NCI-H1417 (cell line): ENCODE measurements around the gene PEAK3.

Experiments used
- DNase-seq, 3 experiments: peaks; one replicate each; lab custom pipeline; 2025; lab: John Stamatoyannopoulos, UW

Gene PEAK3

DNA sequence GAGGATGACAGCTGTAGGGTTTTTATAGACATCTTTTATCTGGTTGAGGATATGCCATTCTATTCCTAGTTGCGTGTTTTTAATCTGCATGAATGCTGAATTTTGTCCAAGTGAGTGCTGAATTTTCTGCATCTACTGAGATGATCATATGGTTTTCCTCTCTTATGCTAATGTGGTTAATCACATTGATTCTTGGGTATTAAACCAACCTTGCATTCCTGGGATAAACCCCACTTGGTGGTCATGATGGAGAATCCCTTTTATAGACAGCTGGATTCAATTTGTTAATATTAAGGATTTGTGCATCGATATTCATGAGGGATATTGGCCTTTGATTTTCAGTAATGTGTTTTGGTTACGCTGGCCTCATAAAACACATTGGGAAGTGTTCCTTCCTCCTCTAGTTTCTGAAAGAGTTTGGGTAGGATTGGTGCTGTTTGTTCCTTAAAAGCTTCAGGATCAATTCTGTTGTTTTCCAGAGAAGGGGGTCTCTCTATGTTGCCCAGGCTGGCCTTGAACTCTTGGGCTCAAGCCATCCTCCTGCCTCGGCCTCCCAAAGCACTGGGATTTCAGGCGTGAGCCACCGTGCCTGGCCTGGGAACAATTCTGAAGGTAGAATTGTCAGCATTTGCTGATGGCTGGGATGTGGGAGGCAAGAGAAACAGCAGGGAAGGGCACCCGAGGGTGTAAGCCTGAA lies 33.3 kb upstream of the PEAK3 start:
- no peak for DNase-seq

- DNase-seq, result peak in 2 of 3 experiments; percentile 69 to 81
These were observed 31.0 kb upstream of the PEAK3 start for GRCh38 chr19:2312820-2313501.

GRCh38 chr19:2311093-2311492 lies 29.1 kb upstream of the PEAK3 start:
- DNase-seq, result no peak

GRCh38 chr19:2309734-2310362 lies 27.9 kb upstream of the PEAK3 start:
- peak in 2 of 3 experiments; percentile 24 to 67 for DNase-seq

- DNase-seq, result peak; percentile 44 to 70 (median 63)
These were observed 26.2 kb upstream of the PEAK3 start, which contains the start of gene LINGO3 for GRCh38 chr19:2308114-2308556. Gene LINGO3, minus strand, starts transcription at chr19:2308154. Its CDS starts 16,378 bp downstream, at chr19:2291776.

DNA sequence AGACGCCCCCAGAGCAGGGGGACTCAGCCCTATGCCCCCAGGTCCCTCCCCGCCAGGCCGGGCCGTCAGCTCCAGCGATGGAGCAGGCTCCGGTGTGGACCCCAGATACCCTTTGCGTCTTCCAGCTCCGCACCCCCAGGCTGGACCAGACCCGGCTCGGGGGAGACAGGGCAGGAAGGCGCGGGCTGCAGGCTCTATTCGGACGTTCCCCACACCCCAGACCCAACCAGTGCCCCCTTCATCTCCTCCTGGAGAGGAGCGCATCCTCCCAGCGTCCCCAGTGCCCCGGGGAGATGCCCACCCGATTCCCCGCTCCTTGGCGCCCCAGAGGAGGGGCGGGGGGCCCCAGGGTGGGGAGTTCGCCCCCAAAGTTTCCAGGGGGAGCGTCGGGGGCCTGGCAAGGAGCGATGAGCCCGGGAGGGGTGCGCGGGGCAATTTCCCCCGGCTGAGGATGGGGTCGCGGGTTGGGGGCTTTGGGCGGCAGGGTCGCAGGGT lies 25.6 kb upstream of the PEAK3 start:
- DNase-seq, result no peak

- no peak for DNase-seq
These were observed 25.0 kb upstream of the PEAK3 start for GRCh38 chr19:2306971-2307370.

DNA sequence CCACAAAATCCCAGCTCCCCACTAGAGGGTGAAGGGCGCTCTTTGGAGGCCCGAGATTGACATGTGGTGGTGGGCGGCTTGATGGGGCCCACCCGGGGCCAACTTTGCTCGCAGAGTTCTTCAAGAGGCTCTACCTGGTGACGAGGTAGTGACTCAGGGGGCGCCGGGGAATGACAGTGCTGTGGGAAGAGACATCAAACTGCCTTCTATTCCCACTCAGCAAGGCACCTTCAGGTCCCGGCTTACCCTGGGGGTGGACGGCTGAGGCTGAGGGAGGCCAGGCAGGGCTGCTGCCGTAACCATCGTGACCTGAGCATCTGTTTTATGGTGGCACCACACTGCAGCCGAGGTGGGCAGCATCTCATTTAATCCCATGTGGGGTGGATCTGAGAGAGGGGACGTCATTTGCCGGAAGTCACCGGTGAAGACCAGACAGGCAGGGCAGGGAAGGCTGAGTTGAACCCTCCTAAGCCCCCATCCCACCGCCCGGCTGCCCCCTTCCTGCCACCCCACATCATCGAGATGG lies 24.4 kb upstream of the PEAK3 start:
- no peak for DNase-seq

DNA sequence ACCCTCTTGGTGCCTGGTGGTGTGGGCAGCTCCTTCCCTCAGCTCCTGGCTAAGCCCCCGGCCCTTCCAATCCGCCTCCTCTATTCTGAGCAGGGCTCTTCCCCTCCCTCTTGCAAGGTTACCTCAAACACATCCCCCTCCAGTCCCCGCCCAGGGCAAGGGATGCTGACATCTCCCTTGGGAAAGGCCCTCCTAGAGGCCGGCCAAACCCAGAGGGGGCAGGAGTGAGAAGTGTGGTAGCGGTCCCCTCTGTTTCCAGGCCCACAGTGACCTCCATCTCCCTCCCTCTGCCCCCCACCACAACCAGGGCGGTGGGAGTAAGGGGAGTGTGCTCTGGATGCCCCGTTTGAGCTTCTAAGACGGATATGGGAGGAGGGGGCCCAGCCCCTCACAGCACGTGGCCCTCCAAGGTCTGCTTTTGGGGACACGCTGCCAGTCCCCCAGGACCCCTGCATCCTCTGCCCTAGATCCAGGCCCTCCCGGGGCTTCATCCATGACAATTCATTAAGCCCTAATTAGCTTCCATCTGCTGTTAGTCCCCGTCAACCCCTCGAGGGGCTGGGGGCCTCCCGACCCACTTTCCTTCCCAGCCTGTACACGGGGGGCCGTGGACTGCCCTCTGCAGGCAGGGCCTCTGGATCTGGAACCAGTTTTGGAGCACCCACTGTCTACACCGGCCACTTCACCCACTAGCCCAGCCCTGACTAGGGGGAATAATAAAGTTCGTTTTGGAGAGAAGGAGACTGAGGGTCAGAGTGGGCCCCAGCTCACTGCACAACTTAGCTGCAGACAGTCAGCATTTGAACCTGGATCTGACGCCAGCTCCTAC lies 23.7 kb upstream of the PEAK3 start:
- no peak for DNase-seq

DNA sequence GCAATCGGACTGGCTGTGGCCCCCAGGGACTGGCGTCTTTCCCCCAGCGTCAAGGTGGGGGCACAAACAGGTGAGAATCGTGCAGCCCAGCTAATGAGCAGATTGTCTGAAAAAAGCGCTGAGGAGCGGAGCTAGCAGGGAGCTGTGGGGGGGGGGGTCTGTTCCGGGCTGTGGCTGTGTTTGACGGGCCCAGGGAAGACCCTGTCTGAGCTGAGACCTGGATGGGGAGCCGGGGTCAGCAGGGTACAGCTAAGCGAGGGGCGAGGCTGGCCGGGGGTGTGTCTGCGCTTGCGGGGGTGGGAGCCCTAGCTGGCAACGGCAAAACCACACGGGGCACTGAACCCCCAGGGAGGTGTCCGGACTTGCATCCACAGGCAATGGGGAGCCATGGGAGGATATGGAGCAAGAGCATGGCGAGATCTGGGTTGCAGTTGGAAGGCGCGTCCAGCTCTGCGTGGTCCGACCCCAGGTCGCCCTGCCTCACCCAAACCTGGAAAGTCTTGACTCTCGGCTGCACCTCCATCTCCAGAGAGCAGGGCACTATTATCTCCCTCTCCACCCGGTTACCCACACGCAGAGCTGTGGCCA lies 21.3 kb upstream of the PEAK3 start:
- DNase-seq, result no peak

DNA sequence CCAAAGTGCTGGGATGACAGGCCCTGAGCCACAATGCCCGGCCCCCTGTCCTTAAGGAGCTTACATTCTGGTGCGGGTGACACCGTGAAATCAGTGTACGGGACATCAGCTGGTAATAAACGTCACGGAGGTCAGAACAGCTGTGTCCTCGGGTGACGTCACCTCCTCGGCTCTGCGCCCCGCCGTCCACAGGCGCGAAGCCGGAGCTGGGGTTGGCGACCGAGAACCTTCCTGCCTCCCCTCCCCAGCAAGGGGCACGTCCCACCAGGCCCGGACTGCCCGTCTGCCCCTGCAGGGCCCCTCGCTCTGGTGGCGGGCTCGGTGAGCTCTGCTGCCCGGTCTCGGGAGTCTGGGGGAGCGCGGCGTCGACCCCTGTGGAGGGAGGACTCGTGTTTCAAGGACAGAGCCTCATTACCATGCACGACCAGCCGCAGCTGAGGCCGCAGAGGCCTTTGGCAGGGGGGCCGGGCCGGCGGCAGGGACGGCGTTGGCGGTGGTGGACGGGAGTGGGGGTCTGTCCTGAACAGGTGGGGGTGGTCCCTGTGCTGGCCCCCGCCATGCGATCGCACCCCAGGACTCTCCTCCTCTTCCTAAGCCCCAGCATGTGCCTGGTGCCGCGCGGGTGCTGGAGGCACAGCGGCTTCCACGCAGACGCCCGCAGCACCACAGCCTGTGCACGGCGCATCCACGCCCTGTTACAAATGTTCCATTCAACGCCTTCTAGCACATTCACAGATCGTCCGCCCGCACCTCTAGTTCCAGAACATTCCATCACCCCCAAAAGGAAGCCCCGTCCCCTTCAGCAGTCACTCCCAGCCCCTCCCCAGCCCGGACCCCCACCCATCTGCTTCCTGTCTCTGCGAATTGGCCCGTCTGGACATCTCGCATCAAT lies 20.6 kb upstream of the PEAK3 start:
- DNase-seq, result peak in 2 of 3 experiments; percentile 57 to 72

- no peak for DNase-seq
These were observed 18.6 kb upstream of the PEAK3 start for GRCh38 chr19:2300533-2300932.

DNA sequence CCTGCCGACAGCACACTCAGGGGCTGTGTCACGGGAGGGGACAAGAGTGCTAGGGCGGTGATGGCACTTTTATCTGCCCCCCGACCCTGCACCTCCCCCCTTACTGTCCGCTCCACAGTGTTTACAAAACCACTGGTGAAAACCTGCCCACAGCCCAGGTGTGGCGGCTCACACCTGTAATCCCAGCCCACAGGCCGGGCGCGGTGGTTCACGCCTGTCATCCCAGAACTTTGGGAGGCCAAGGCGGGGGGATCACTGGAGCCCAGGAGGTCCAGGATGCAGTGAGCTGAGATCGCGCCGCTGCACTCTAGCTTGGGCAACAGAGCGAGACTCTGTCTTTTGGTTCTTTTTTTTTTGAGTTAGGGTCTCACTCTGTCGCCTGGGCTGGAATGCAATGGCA lies 14.2 kb upstream of the PEAK3 start:
- DNase-seq, result no peak

GRCh38 chr19:2294687-2295335 lies 12.8 kb upstream of the PEAK3 start:
- peak in 1 of 3 experiments; percentile 16 for DNase-seq

GRCh38 chr19:2291185-2291751 lies 9.3 kb upstream of the PEAK3 start:
- peak; percentile 37 to 95 (median 94) for DNase-seq

- peak; percentile 31 to 87 (median 69) for DNase-seq
These were observed 8.6 kb upstream of the PEAK3 start for GRCh38 chr19:2290441-2291184.

GRCh38 chr19:2289714-2290435 lies 7.9 kb upstream of the PEAK3 start:
- DNase-seq, result peak in 2 of 3 experiments; percentile 63
